Neural cell (in vitro differentiated cells): ENCODE measurements around the gene SS18L1.

Experiments used
- CTCF ChIP-seq: fragments of 450-650 bp; IDR thresholded peaks from 2 replicates; pipeline ENCODE4 v1.5.1; 2014; ENCODE audit warnings: antibody characterized with exemption, mild to moderate bottlenecking, moderate library complexity; ENCODE audit not compliant: poor library complexity, severe bottlenecking
- EP300 ChIP-seq: fragments of 450-650 bp; conservative IDR thresholded peaks from 2 replicates; pipeline ENCODE4 v1.6.1; 2014; ENCODE audit warnings: antibody characterized with exemption, mild to moderate bottlenecking, moderate library complexity; ENCODE audit not compliant: poor library complexity, severe bottlenecking
- EZH2 ChIP-seq: fragments of 200-600, 300-800 bp; shearing (Covaris generic), sonication (generic); IDR thresholded peaks from 2 replicates; pipeline ENCODE4 v1.6.1; 2014; ENCODE audit warnings: antibody characterized with exemption, low read length, borderline replicate concordance, mild to moderate bottlenecking; ENCODE audit not compliant: insufficient read depth, poor library complexity, severe bottlenecking
- MXI1 ChIP-seq: fragments of 450-650 bp; conservative IDR thresholded peaks from 2 replicates; pipeline ENCODE4 v1.6.1; 2014; ENCODE audit warnings: antibody characterized with exemption, mild to moderate bottlenecking; ENCODE audit not compliant: poor library complexity, severe bottlenecking
- POLR2AphosphoS5 ChIP-seq: IDR thresholded peaks from 2 replicates; pipeline ENCODE4 v1.6.1; 2012
- RAD21 ChIP-seq: fragments of 450-650 bp; conservative IDR thresholded peaks from 2 replicates; pipeline ENCODE4 v1.6.1; 2014; ENCODE audit warnings: antibody characterized with exemption, mild to moderate bottlenecking, moderate library complexity
- REST ChIP-seq: IDR thresholded peaks from 2 replicates; pipeline ENCODE4 v1.6.1; 2012; ENCODE audit warnings: borderline replicate concordance
- SMC3 ChIP-seq: fragments of 450-650 bp; conservative IDR thresholded peaks from 2 replicates; pipeline ENCODE4 v1.6.1; 2014; ENCODE audit warnings: antibody characterized with exemption, mild to moderate bottlenecking, moderate library complexity; ENCODE audit not compliant: poor library complexity
- TAF1 ChIP-seq: IDR thresholded peaks from 2 replicates; pipeline ENCODE4 v1.6.1; 2012; ENCODE audit warnings: low read depth

GRCh38 chr20:62191781-62192559 lies 48.4 kb downstream of the SS18L1 start:
- no peak for TF ChIP-seq TAF1
- no peak for TF ChIP-seq POLR2AphosphoS5
- no peak for TF ChIP-seq CTCF
- TF ChIP-seq EP300, result no peak
- TF ChIP-seq EZH2, result no peak
- TF ChIP-seq SMC3, result no peak
- TF ChIP-seq REST, result no peak
- TF ChIP-seq MXI1, result no peak
- TF ChIP-seq RAD21, result no peak
